ENCODE data around the gene SEPTIN8. TPM values are rescaled to one million over a fixed set of nuclear protein-coding genes. Genes with fewer than 3 reads are reported as not detected.

The SEPTIN8 gene
- polyA plus RNA-seq, 2 donors: 22.1 to 23.3 TPM

- peak within 1 kb of the TSS; percentile 83 to 91 for H3K4me3 ChIP-seq (ENCODE audit: low read depth in 1 of 2, low read length in 2 of 2)
- H3K36me3 ChIP-seq (ENCODE audit: control insufficient read depth in 2 of 2, insufficient read depth in 2 of 2, low read length in 1 of 2): no peaks in the 10 kb centered on the region
- H3K4me1 ChIP-seq (ENCODE audit: control insufficient read depth in 2 of 2, insufficient read depth in 2 of 2, low read length in 1 of 2): no peaks in the 10 kb centered on the region
- no peaks in the 10 kb centered on the region for H3K9me3 ChIP-seq (ENCODE audit: control insufficient read depth in 2 of 2, insufficient read depth in 1 of 2, low read depth in 1 of 2, low read length in 1 of 2)
- H3K27me3 ChIP-seq (ENCODE audit: control insufficient read depth in 1 of 2, insufficient read depth in 2 of 2, low read length in 2 of 2): no peaks in the 10 kb centered on the region
- H3K27ac ChIP-seq (ENCODE audit: low read depth in 2 of 2, low read length in 1 of 2): peak within 1 kb of the TSS; percentile 75
- 1% methylated on average over 72 to 81 of the region's 81 CpGs for WGBS, 2 donors
Measured at GRCh38 chr5:132736853-132737833, 39.9 kb downstream of the SEPTIN8 start, which contains the start of gene KIF3A. Gene KIF3A, minus strand, starts transcription at chr5:132737546. Its CDS starts 127 bp downstream, at chr5:132737419.

GRCh38 chr5:132734687-132735086 lies 42.4 kb downstream of the SEPTIN8 start:
- no peaks in the 10 kb centered on the region for H3K9me3 ChIP-seq (ENCODE audit: control insufficient read depth in 2 of 2, insufficient read depth in 1 of 2, low read depth in 1 of 2, low read length in 1 of 2)
- no peak overlapping the region for H3K4me3 ChIP-seq (ENCODE audit: low read depth in 1 of 2, low read length in 2 of 2)
- no peak overlapping the region for H3K27ac ChIP-seq (ENCODE audit: low read depth in 2 of 2, low read length in 1 of 2)
- H3K36me3 ChIP-seq (ENCODE audit: control insufficient read depth in 2 of 2, insufficient read depth in 2 of 2, low read length in 1 of 2): no peaks in the 10 kb centered on the region
- 77 to 90% methylated on average over 2 of the region's 2 CpGs for WGBS, 2 donors
- H3K27me3 ChIP-seq (ENCODE audit: control insufficient read depth in 1 of 2, insufficient read depth in 2 of 2, low read length in 2 of 2): no peaks in the 10 kb centered on the region
- no peaks in the 10 kb centered on the region for H3K4me1 ChIP-seq (ENCODE audit: control insufficient read depth in 2 of 2, insufficient read depth in 2 of 2, low read length in 1 of 2)

GRCh38 chr5:132733499-132734148 lies 43.4 kb downstream of the SEPTIN8 start:
- Histone ChIP-seq H3K36me3 (ENCODE audit: control insufficient read depth in 2 of 2, insufficient read depth in 2 of 2, low read length in 1 of 2) (no peaks in the 10 kb centered on the region), H3K27ac (ENCODE audit: low read depth in 2 of 2, low read length in 1 of 2) (no peak overlapping the region), H3K4me1 (ENCODE audit: control insufficient read depth in 2 of 2, insufficient read depth in 2 of 2, low read length in 1 of 2) (no peaks in the 10 kb centered on the region), H3K27me3 (ENCODE audit: control insufficient read depth in 1 of 2, insufficient read depth in 2 of 2, low read length in 2 of 2) (no peaks in the 10 kb centered on the region), H3K9me3 (ENCODE audit: control insufficient read depth in 2 of 2, insufficient read depth in 1 of 2, low read depth in 1 of 2, low read length in 1 of 2) (no peaks in the 10 kb centered on the region), H3K4me3 (ENCODE audit: low read depth in 1 of 2, low read length in 2 of 2) (no peak overlapping the region)
- 82 to 88% methylated on average over 2 of the region's 2 CpGs for WGBS, 2 donors

DNA sequence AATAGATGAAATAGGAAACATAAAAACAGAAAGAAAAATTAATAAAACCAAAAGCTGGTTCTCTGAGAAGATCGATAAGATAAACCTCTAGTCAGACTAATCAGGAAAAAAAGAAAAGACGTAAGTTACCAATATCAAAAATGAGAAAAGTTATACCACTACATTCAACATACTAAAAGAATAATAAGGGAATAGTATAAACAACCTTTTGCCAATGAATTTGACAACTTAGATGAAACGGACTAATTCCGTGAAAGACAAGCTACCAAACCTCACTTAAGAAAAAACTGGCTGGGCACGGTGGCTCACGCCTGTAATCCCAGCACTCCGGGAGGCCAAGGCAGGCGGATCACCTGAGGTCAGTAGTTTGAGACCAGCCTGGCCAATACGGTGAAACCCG lies 47.1 kb downstream of the SEPTIN8 start:
- WGBS, 2 donors: 93 to 97% methylated on average over 10 of the region's 10 CpGs
- Histone ChIP-seq H3K9me3 (ENCODE audit: control insufficient read depth in 2 of 2, insufficient read depth in 1 of 2, low read depth in 1 of 2, low read length in 1 of 2) (no peaks in the 10 kb centered on the region), H3K27ac (ENCODE audit: low read depth in 2 of 2, low read length in 1 of 2) (no peak overlapping the region)

DNA sequence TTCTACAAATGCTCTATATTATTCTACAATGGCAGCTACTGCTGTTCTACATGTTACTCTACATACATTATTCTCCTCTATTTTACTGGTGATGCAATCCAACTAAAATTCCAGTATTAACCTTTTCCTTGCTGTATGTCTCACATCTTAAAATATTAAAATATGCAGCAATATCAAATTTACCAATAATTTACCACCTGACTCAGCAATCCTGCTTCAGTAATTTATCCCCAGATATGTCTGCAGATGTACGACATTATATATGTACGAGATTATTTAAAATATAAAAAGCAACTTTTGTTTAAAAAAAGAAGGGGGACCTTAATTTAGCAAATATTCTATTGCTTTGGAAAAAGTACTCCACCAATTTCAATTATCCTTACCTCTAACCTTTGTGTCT lies 51.3 kb downstream of the SEPTIN8 start:
- H3K27ac ChIP-seq (ENCODE audit: low read depth in 2 of 2, low read length in 1 of 2): no peak overlapping the region
- H3K4me1 ChIP-seq (ENCODE audit: control insufficient read depth in 2 of 2, insufficient read depth in 2 of 2, low read length in 1 of 2): no peaks in the 10 kb centered on the region
- no peaks in the 10 kb centered on the region for H3K36me3 ChIP-seq (ENCODE audit: control insufficient read depth in 2 of 2, insufficient read depth in 2 of 2, low read length in 1 of 2)
- H3K27me3 ChIP-seq (ENCODE audit: control insufficient read depth in 1 of 2, insufficient read depth in 2 of 2, low read length in 2 of 2): no peaks in the 10 kb centered on the region
- H3K4me3 ChIP-seq (ENCODE audit: low read depth in 1 of 2, low read length in 2 of 2): no peak overlapping the region
- WGBS, 2 donors: 96 to 97% methylated on average over 2 of the region's 2 CpGs
- H3K9me3 ChIP-seq (ENCODE audit: control insufficient read depth in 2 of 2, insufficient read depth in 1 of 2, low read depth in 1 of 2, low read length in 1 of 2): no peaks in the 10 kb centered on the region

More for the DNA sequence above, 47.1 kb downstream of the SEPTIN8 start:
- Histone ChIP-seq H3K4me3 (ENCODE audit: low read depth in 1 of 2, low read length in 2 of 2) (no peak overlapping the region), H3K4me1 (ENCODE audit: control insufficient read depth in 2 of 2, insufficient read depth in 2 of 2, low read length in 1 of 2) (no peaks in the 10 kb centered on the region), H3K36me3 (ENCODE audit: control insufficient read depth in 2 of 2, insufficient read depth in 2 of 2, low read length in 1 of 2) (no peaks in the 10 kb centered on the region), H3K27me3 (ENCODE audit: control insufficient read depth in 1 of 2, insufficient read depth in 2 of 2, low read length in 2 of 2) (no peaks in the 10 kb centered on the region)

GRCh38 chr5:132718544-132719312 lies 58.3 kb downstream of the SEPTIN8 start:
- WGBS, 2 donors: 93 to 95% methylated on average over 5 of the region's 5 CpGs
- H3K4me3 ChIP-seq (ENCODE audit: low read depth in 1 of 2, low read length in 2 of 2): no peak overlapping the region
- no peaks in the 10 kb centered on the region for H3K36me3 ChIP-seq (ENCODE audit: control insufficient read depth in 2 of 2, insufficient read depth in 2 of 2, low read length in 1 of 2)
- H3K27ac ChIP-seq (ENCODE audit: low read depth in 2 of 2, low read length in 1 of 2): no peak overlapping the region
- H3K9me3 ChIP-seq (ENCODE audit: control insufficient read depth in 2 of 2, insufficient read depth in 1 of 2, low read depth in 1 of 2, low read length in 1 of 2): no peaks in the 10 kb centered on the region
- H3K27me3 ChIP-seq (ENCODE audit: control insufficient read depth in 1 of 2, insufficient read depth in 2 of 2, low read length in 2 of 2): no peaks in the 10 kb centered on the region
- H3K4me1 ChIP-seq (ENCODE audit: control insufficient read depth in 2 of 2, insufficient read depth in 2 of 2, low read length in 1 of 2): no peaks in the 10 kb centered on the region

DNA sequence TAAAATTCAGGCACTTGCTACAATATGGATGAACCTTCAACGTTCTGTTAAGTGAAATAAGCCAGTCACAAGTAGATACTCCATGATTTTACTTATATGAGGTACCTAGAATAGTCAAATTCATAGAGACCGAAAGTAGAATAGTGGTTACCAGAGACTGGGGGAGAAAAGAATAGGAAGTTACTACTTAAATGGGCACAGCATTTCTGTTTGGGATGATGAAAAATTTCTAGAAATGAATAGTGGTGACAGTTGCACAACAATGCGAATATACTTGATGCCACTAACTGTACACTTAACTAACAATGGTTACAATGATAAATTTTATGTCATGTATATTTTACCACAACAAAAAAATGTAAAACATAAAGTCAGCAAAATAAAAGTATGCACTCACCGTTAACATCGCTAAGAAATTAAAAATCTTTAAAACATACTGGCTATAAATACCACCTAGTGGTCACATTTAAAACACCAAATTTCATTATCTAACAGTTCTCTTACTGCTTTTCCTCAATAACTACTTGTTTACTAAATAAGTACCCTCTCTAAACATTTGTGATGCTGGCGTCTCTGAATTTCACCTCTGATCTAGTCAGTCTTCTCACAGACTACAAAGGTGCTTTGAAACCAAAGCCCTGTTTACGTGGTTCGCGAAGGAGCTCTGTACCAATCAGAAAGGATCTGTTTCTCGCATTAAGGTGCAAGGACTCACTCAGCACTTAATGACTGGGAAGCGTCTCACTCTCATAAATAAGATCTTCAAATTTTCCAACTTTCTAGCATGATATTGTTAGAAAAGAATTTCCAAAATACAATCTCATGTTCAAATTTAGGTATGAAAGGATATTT lies 62.4 kb downstream of the SEPTIN8 start:
- Histone ChIP-seq H3K4me3 (ENCODE audit: low read depth in 1 of 2, low read length in 2 of 2) (no peak overlapping the region), H3K36me3 (ENCODE audit: control insufficient read depth in 2 of 2, insufficient read depth in 2 of 2, low read length in 1 of 2) (no peaks in the 10 kb centered on the region), H3K27ac (ENCODE audit: low read depth in 2 of 2, low read length in 1 of 2) (no peak overlapping the region), H3K27me3 (ENCODE audit: control insufficient read depth in 1 of 2, insufficient read depth in 2 of 2, low read length in 2 of 2) (no peaks in the 10 kb centered on the region), H3K4me1 (ENCODE audit: control insufficient read depth in 2 of 2, insufficient read depth in 2 of 2, low read length in 1 of 2) (no peaks in the 10 kb centered on the region), H3K9me3 (ENCODE audit: control insufficient read depth in 2 of 2, insufficient read depth in 1 of 2, low read depth in 1 of 2, low read length in 1 of 2) (no peaks in the 10 kb centered on the region)
- 63 to 68% methylated on average over 11 of the region's 11 CpGs for WGBS, 2 donors

DNA sequence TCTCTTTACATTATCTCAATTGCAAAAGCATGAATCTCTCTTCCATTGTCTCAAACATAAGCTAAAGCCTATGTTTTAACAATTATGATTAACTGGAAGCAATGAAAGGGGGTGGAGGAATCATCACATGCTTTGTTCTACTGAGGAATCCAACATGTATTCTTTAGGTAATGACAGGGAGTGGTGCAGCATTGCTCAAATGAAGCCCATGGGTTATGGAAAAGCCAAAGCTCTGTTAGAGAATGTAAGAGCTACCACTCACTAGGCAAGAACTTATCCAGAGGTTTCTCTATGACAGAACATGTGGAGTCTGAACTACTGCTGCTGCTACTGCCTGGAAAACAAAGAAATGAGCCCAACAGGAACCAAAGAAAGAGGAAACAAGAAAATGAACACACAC lies 68.4 kb downstream of the SEPTIN8 start:
- Histone ChIP-seq H3K36me3 (ENCODE audit: control insufficient read depth in 2 of 2, insufficient read depth in 2 of 2, low read length in 1 of 2) (no peaks in the 10 kb centered on the region), H3K27me3 (ENCODE audit: control insufficient read depth in 1 of 2, insufficient read depth in 2 of 2, low read length in 2 of 2) (no peaks in the 10 kb centered on the region), H3K4me3 (ENCODE audit: low read depth in 1 of 2, low read length in 2 of 2) (no peak overlapping the region), H3K27ac (ENCODE audit: low read depth in 2 of 2, low read length in 1 of 2) (no peak overlapping the region), H3K4me1 (ENCODE audit: control insufficient read depth in 2 of 2, insufficient read depth in 2 of 2, low read length in 1 of 2) (no peaks in the 10 kb centered on the region), H3K9me3 (ENCODE audit: control insufficient read depth in 2 of 2, insufficient read depth in 1 of 2, low read depth in 1 of 2, low read length in 1 of 2) (no peaks in the 10 kb centered on the region)

- Histone ChIP-seq H3K36me3 (ENCODE audit: control insufficient read depth in 2 of 2, insufficient read depth in 2 of 2, low read length in 1 of 2) (no peaks in the 10 kb centered on the region), H3K9me3 (ENCODE audit: control insufficient read depth in 2 of 2, insufficient read depth in 1 of 2, low read depth in 1 of 2, low read length in 1 of 2) (no peaks in the 10 kb centered on the region), H3K4me3 (ENCODE audit: low read depth in 1 of 2, low read length in 2 of 2) (no peak overlapping the region), H3K4me1 (ENCODE audit: control insufficient read depth in 2 of 2, insufficient read depth in 2 of 2, low read length in 1 of 2) (no peaks in the 10 kb centered on the region), H3K27ac (ENCODE audit: low read depth in 2 of 2, low read length in 1 of 2) (no peak overlapping the region), H3K27me3 (ENCODE audit: control insufficient read depth in 1 of 2, insufficient read depth in 2 of 2, low read length in 2 of 2) (no peaks in the 10 kb centered on the region)
- 91 to 100% methylated on average over 1 of the region's 1 CpG for WGBS, 2 donors
Measured at GRCh38 chr5:132704875-132705274, 72.2 kb downstream of the SEPTIN8 start.
